ENCODE data around the gene CFHR1.

DNA sequence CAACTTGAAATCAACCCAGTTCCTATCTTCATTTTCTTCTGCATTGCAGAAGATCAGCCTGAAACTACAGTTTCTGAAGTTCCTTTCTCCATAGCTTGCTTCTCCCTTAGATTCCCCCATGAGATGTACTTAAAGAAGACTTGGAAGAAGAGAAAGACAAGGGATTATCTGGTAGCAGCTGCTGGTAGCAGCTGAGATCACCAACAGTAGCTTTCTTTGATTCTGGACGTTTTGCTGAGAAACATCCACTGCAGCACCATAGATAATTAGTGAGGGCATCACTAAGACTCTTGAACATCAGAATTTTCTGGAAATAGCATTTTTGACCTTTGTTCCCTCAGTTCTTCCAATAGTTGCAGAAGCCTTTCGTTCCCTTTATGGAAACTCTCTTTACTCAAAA, 45.4 kb upstream of the CFHR1 start:
- TF ChIP-seq, protein P1, sequence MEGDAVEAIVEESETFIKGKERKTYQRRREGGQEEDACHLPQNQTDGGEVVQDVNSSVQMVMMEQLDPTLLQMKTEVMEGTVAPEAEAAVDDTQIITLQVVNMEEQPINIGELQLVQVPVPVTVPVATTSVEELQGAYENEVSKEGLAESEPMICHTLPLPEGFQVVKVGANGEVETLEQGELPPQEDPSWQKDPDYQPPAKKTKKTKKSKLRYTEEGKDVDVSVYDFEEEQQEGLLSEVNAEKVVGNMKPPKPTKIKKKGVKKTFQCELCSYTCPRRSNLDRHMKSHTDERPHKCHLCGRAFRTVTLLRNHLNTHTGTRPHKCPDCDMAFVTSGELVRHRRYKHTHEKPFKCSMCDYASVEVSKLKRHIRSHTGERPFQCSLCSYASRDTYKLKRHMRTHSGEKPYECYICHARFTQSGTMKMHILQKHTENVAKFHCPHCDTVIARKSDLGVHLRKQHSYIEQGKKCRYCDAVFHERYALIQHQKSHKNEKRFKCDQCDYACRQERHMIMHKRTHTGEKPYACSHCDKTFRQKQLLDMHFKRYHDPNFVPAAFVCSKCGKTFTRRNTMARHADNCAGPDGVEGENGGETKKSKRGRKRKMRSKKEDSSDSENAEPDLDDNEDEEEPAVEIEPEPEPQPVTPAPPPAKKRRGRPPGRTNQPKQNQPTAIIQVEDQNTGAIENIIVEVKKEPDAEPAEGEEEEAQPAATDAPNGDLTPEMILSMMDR (IDR thresholded peaks at IDR 0.05): no peak
- no peak for TF ChIP-seq POLR2A (IDR thresholded peaks at IDR 0.05)

Measured in lower leg skin (tissue), 3 donors.